Chondrocyte (in vitro differentiated cells): ENCODE measurements around the gene CAV2. TPM values are rescaled to one million over a fixed set of nuclear protein-coding genes. Genes with fewer than 3 reads are reported as not detected.

ENCODE experiments used
- DNase-seq: peaks from one replicate; pipeline ENCODE4 v3.0.0; 2021; ENCODE audit warnings: mixed read lengths, low spot score
- H3K27ac Mint-ChIP-seq: one replicate; pipeline ENCODE4 v1.8.0; 2021; ENCODE audit warnings: mild to moderate bottlenecking, moderate library complexity, mixed read lengths; ENCODE audit not compliant: unreplicated experiment
- H3K27me3 Mint-ChIP-seq: 2 replicates; pipeline ENCODE4 v1.8.0; 2021; ENCODE audit warnings: low read depth, mixed read lengths
- H3K36me3 Mint-ChIP-seq: 2 replicates; pipeline ENCODE4 v1.8.0; 2021; ENCODE audit warnings: low read depth, mixed read lengths
- H3K4me1 Mint-ChIP-seq: 2 replicates; pipeline ENCODE4 v1.8.0; 2021; ENCODE audit warnings: low read depth, mild to moderate bottlenecking, mixed read lengths
- H3K4me3 Mint-ChIP-seq: one replicate; pipeline ENCODE4 v1.8.0; 2021; ENCODE audit warnings: mild to moderate bottlenecking, moderate library complexity, mixed read lengths; ENCODE audit not compliant: unreplicated experiment
- H3K9me3 Mint-ChIP-seq: 2 replicates; pipeline ENCODE4 v1.8.0; 2021; ENCODE audit warnings: low read depth, mixed read lengths
- total RNA-seq: library from RNA; stranded (reverse); gene quantifications from 3 replicates; pipeline ENCODE4 v1.2.1, GENCODE V29; 2021
- TF ChIP-seq, protein P1 (sequence below): fragments of 200-600 bp; sonication (generic); IDR thresholded peaks from 2 replicates; pipeline ENCODE4 v1.5.0; 2021; ENCODE audit warnings: antibody characterized with exemption, mild to moderate bottlenecking, moderate library complexity

The CAV2 gene
- total RNA-seq, 1 donor from 2014 or later = 127 TPM

DNA sequence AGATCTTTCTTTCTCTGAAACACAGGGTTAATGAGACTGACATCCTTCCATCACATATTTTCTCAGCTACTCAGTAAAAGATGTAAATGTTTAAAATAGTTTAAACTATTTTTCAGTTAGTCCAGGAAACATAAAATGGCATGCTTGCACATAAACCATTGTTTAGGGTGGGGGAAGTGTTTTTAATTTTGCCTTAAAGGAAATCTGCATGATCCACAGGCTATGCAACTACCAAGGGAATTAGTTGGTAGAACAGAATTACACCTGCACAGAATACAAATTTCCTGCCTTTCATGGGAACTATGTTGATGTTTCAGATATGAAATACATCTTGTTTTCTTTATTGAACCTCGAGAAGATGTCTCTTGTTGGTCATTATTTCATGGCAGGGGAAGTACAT lies 35.9 kb downstream of the CAV2 start:
- Mint-ChIP-seq H3K27me3 (no peaks in the 10 kb centered on the region), H3K27ac (no peak overlapping the region), H3K9me3 (no peaks in the 10 kb centered on the region), H3K36me3 (peaks cover 32% of the 10 kb centered on the region), H3K4me3 (no peak overlapping the region), H3K4me1 (peaks cover 45% of the 10 kb centered on the region)
- no peak for DNase-seq
- TF ChIP-seq, protein P1, sequence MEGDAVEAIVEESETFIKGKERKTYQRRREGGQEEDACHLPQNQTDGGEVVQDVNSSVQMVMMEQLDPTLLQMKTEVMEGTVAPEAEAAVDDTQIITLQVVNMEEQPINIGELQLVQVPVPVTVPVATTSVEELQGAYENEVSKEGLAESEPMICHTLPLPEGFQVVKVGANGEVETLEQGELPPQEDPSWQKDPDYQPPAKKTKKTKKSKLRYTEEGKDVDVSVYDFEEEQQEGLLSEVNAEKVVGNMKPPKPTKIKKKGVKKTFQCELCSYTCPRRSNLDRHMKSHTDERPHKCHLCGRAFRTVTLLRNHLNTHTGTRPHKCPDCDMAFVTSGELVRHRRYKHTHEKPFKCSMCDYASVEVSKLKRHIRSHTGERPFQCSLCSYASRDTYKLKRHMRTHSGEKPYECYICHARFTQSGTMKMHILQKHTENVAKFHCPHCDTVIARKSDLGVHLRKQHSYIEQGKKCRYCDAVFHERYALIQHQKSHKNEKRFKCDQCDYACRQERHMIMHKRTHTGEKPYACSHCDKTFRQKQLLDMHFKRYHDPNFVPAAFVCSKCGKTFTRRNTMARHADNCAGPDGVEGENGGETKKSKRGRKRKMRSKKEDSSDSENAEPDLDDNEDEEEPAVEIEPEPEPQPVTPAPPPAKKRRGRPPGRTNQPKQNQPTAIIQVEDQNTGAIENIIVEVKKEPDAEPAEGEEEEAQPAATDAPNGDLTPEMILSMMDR = no peak

DNA sequence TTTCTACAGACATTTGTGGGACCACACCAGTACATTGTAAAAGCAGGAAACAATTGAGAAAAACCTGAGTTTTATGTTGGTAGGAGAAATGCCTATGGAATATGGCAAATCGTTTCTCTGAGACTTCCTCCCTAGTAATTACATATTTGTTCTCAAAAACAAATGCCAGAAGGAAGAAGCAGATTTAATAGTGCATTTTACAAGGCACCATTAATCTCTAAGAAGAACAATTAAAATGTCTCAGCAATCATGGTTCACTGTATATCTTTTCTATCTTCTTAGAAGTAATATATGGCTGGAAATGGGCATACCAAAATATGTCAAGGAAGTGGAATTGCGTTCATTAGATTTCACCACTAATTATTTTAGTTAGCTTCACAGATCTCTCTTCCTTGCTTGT lies 38.6 kb downstream of the CAV2 start:
- Mint-ChIP-seq H3K27me3 (no peaks in the 10 kb centered on the region), H3K36me3 (peaks cover 26% of the 10 kb centered on the region), H3K4me1 (peaks cover 46% of the 10 kb centered on the region), H3K27ac (no peak overlapping the region), H3K9me3 (no peaks in the 10 kb centered on the region), H3K4me3 (no peak overlapping the region)
- DNase-seq = no peak
- TF ChIP-seq, protein P1 = no peak

DNA sequence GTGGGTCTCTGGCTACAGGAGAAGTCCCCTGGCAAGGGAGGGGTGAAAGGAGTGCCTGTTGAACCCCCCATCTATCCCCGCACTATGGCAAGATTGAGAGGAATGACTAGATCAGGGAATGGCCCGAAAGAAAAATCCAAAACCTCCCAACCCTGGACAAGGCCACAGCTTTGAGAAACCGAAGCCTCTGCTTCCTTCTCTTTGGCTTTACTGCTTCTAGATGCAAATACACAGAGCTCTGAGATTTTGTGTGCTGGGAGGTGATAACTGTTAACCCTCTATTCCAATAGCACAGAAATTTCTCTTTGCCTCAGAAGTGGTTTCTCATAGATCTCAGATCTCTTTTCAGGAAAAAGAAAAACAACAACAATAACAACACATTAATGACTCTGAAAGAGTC lies 40.3 kb downstream of the CAV2 start:
- Mint-ChIP-seq H3K27ac (peak overlapping the region; percentile 49), H3K4me3 (no peak overlapping the region), H3K9me3 (no peaks in the 10 kb centered on the region), H3K36me3 (peaks cover 30% of the 10 kb centered on the region), H3K27me3 (no peaks in the 10 kb centered on the region), H3K4me1 (peaks cover 60% of the 10 kb centered on the region)
- TF ChIP-seq, protein P1 = no peak
- DNase-seq = no peak

DNA sequence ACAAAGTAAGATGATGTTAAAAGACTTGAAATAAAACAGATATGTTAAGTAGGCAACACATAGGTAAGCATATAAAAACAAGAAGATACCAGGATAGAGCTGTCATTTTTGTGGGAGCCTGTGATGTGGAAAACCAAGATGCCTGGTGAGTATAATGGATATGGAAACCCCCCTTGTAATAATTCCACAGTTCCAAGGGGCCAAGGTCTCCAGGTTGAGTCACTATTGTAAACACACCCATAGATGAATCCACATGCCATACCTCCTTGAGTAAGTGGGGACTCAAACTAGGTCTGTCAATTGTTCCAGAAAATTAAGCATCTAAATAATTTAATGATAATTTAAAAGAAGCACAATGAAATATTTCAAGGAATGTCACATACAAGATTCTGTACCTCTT lies 41.2 kb downstream of the CAV2 start:
- Mint-ChIP-seq H3K4me3 (no peak overlapping the region), H3K9me3 (no peaks in the 10 kb centered on the region), H3K4me1 (peaks cover 61% of the 10 kb centered on the region), H3K27me3 (no peaks in the 10 kb centered on the region), H3K36me3 (peaks cover 31% of the 10 kb centered on the region), H3K27ac (peak overlapping the region; percentile 80)
- DNase-seq = no peak
- TF ChIP-seq, protein P1 = no peak

DNA sequence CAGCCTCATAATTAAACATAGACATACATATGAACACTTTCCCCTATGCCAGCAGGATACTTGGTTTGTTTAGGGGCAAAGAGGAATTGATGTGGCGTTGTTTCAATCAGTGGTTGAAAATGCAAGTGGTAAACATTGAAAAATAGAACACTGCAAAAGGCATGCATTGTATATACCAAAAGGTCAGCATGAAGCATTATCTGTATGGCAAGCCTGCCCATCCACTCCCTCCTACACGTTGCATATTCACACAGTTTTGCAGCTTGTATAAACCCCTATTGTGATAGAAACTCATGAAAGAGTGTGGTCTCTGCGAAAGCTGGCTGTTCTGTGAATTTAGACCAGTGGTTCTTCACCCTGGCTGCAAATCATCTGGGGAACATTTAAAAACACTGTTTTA lies 42.4 kb downstream of the CAV2 start:
- Mint-ChIP-seq H3K27me3 (no peaks in the 10 kb centered on the region), H3K4me1 (peaks cover 58% of the 10 kb centered on the region), H3K27ac (peak overlapping the region; percentile 62), H3K4me3 (no peak overlapping the region), H3K9me3 (no peaks in the 10 kb centered on the region), H3K36me3 (peaks cover 27% of the 10 kb centered on the region)
- DNase-seq = no peak
- TF ChIP-seq, protein P1 = no peak
